GM21381 (cell line): ENCODE measurements around the gene RNF17.

Source experiments
- ATAC-seq: cut with Tn5 transposase; IDR thresholded peaks from one replicate; pipeline ENCODE4 v1.9.1; 2021; ENCODE audit warnings: mild to moderate bottlenecking, moderate library complexity; ENCODE audit not compliant: unreplicated experiment

RNF17 gene

GRCh38 chr13:24894277-24894971 lies 130.5 kb downstream of the RNF17 start:
- no peak for ATAC-seq

DNA sequence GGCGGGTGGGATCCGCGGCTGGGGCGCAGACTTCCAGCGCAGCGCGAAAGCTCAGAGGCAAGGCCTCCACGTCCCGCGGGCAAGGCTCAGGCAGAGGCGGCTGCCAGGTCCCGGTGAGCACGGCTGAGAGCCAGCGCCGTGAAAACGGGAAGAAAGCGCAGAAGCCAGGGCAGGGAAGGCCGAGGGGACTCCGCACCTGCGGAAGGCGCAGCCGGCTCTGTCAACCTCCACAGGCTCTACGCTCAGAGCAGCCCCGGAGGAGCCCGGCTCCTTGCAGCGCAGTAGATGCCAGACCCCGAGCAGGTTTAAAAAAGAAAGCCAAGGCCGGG lies 131.0 kb downstream of the RNF17 start:
- ATAC-seq = no peak

DNA sequence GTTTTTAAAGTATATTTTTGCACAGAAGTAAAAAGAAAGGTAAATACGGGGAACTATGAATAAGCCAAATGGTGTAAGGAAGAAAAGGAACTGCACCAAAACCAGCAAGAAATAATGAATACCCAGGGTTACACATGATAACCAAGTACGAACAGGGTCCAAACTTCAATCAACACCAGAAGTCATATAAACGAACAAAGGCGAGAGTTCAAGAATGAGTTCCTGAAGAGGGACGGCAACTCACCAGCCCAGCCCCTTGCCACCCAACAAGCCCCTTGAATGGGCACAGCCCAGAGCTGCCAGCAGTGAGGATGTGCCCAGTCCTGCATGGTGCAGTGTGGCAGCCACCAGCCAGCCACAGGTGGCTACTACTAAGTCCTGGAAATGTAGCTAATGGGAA lies 132.1 kb downstream of the RNF17 start:
- no peak for ATAC-seq

GRCh38 chr13:24897293-24897692 lies 133.3 kb downstream of the RNF17 start:
- ATAC-seq = no peak

DNA sequence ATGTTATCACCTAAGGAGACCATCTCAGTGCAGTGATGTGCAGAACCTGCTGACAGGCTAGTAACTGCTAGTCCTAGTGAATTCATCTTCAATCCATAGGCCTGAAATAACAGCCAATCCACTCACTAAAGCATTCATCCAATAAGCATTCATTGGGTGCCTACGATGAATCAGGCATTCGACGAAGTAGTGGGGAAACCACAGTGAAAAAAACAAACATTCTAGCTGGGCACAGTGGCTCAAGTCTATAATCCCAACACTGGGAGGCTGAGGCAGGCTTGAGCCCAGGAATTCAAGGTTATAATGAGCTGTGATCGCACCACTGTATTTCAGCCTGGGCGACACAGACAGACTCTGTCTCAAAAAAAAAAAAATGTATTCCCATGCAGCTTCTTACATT lies 135.6 kb downstream of the RNF17 start:
- ATAC-seq = no peak

DNA sequence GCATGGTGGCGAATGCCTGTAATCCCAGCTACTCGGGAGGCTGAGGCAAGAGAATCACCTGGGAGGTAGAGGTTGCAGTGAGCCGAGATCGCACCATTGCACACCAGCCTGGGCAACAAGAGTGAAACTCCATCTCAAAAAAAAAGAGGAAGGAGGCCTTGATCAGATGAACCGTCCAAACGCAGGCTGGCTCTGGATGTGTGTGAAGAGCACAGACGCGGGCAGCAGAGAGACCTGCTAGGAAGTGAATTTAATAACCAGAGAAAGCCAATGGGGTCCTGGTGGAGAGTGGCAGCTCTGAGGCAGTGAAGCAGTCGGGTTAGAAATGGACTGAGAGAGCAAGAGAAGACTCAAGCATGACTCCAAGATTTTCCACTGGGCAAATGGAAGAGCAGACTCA lies 136.5 kb downstream of the RNF17 start:
- ATAC-seq = no peak

GRCh38 chr13:24905242-24905641 lies 141.3 kb downstream of the RNF17 start:
- no peak for ATAC-seq

- ATAC-seq = no peak
Observed at GRCh38 chr13:24906268-24906667, 142.3 kb downstream of the RNF17 start.

DNA sequence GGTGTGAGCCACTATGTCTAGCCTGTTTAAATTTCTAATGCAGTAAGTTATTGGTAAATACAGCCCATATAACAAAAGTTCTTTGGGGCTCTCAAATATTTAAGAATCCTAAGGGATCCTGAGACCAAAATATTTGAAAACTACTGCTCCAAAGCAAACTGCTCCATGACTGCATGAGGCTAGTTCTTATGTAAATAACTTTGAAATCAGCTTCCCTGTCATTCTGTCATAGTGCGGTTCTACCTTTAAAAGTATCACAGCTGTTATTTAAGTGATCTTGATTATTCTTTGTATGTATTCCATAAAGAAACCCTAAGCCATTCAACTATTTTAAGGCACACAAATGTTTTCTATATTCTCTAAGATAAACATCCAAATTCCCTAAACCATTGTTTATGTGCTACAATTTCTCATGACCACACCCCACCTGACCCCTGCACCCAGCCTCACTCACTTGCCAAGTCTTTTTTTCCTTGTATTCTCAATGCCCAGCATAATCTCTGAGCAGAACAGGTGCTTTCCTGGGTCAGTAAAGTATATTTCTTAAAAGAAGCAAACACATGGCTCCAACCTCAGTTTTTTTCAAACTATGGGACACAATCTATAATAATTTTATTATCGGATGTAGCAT lies 146.6 kb downstream of the RNF17 start:
- no peak for ATAC-seq

DNA sequence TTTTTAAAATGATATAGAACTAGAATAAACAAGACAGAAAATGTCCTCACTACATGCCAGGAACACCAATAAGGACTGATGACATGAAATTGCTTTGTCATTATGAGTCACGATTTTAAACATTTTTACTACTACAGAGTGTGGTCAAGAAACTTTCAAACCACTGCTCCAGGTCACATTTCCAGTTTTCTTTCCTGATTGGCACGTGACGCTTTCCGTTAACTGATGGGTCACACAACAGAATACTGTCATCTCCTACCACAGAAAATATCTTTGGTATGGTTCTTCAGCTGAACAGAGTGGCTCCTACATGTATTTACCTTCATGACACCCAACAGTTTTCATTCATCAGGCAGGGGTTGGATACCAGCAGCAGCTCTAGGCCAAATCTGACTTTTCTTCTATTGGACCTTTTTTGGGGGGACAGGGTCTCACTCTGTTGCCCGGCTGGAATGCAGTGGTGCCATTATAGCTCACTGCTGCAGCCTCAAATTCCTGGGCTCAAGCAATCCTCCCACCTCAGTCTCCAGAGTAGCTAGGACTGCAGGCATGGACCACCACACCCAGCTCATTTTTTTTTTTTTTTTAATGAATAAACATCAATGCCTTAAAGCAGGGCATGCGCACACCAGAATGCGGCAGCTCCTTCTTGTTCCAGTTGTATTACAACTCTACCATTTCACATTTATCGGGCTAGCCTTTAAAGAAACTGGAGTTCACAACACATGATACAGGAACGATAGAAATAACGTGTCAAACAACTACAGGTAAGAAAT lies 147.4 kb downstream of the RNF17 start:
- ATAC-seq = no peak

DNA sequence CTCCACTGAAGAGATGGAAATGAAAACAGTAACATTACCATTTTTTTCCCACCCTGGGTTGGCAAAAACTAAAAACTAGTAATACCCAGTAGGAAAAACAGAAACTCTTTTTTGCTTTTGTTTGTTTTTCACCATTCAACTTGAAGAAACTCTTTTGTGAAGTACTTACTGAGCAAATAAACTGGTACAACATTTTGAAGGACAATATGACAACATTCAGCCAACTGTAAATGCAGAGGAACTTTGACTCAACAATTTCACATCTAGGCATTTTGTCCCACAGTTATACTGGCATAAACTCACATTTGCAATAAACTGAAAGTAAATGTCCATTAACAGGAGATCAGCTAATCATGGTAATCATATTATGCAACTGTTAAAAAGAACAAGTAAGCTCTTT lies 152.5 kb downstream of the RNF17 start:
- no peak for ATAC-seq

- ATAC-seq = no peak
Observed at GRCh38 chr13:24921003-24921402, 157.0 kb downstream of the RNF17 start.

DNA sequence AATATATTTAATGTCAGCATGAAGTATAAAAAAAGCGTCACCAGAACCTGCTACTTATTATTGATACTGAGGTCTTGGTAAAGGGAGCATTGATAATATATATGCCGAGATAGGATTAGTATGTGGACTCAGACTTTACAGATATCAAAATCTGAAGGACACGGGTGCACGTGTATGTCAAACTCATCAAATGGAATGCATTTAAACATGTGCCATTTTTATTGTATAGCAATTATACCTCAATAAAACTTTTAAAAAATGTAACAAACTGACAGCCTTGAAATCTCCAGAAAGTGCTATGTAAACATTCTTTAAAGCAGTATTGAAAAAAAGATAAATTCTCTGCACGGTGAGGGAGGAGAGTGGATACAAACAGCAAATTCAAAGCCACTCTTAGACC lies 157.9 kb downstream of the RNF17 start:
- no peak for ATAC-seq

- ATAC-seq = peak; percentile 21
Observed at GRCh38 chr13:24922387-24922744, 158.4 kb downstream of the RNF17 start.

DNA sequence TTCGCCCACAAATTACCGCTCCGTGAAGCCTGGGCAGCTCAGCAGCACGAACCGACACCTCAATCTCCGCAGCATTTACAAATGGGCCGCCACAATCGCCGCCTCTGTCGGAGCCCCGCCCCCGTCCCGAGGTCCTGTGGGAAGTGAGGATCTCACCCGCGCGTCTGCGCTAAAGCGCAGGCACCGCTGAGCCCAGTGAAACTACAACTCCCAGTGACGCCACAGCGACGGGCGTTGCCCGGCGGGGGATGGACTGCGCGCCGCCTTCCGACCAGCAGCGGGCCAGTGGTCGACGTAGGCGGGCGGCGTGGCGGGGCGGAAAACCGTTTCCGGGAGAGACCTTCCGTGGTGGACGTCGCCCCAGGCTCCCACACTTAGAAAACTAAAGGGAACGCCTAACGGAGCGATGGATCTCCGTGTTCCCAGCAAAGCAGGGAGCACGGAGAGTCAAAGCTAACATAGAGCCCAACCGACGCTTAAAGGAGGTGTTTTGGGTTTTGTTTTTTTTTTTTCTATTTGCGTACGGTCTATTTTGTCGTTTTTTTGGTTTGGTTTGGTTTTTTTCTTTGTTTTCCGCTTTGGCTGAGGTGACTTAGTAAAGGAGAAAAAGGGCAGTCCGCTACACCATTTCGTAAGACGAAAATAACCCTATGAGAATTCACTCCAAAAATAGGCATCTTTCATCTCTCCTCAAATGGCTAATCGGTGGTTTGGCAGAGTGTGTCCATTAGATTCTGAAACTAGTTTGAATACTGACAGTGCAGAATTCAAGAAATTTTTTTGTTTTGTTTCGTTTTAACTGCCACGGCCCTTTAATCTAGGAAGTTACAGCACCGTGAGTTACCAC lies 159.0 kb downstream of the RNF17 start:
- ATAC-seq = peak; percentile 90

DNA sequence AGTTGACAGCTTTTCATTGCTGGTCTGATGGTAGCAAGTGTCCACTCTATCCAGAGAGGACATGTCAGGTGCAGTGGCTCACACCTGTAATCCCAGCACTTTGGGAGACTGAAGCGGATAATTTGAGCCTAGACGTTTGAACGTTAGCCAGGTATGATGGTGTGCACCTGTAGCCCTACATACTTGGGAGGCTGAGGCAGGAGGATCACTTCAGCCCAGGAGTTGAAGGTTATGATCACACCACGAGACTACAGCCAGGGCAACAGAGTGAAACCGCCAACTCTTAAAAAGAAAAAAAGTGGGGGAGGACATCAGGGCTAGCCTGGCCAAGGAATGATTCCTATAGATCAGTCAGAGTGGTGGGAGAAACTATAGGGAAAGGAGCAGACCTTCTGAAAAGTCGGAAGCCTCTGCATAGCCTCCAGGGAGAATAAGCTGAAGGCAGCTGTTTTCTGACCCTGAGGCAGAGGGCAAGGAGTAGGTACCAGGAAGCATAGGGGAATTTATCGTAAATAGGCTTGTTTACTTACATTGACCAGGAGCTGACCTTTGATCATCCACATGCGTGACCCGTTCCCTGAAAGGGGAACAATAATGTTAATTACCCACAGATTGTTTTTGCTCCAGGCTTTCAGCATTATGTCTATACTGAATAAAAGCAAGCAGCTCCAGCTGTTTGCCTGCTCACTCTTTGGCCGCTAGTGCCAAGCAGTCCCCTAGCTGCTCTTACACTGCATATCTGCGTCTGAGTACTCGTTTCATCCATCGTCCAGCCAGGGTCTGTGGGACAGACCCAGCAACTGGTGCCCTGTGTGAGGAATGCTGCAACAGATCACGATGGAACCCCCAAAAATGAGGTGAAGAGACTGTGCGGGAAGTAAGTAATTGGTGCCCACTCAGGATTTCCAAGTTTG lies 161.6 kb downstream of the RNF17 start:
- ATAC-seq = no peak

DNA sequence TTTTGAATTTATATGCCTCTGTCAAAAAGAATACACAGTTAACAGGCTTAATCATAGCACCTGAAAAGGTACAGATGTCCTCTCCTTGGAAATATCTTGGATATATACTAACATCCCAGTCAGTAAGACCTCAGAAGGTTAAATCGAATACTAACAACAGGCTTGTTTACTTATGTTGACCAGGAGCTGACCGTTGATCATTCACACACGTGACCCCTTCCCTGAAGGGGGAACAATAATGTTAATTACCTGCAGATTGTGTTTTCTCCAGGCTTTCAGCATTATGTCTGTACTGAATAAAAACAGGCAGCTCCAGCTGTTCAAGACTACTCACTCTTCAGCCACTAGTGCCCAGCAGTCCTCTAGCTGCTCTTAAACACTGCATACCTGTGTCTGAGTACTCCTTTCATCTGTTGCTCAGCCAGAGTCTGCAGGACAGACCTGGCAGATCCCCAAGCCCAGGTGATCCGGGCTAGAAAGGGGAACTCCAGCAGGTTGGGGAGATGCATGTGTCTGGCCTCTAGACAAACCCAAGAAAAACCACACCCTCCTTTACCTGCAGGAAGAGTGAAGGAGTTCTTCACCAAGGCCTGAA lies 163.9 kb downstream of the RNF17 start:
- ATAC-seq = no peak

DNA sequence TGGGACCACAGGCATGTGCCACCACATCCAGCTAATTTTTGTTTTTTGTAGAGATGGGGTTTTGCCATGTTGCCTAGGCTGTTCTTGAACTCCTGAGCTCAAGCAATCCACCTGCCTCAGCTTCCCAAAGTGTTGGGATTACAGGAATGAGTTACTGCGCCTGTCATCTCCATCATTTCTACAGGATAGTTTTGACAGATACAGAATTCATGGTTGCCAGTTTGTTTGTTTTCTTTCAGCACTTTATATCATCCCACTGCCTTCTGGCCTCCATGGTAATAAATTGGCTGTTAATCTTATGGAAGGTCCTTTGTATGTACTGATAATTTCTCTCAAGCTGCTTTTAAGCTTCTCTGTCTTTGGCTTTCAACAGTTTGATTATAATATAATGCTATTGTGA lies 165.2 kb downstream of the RNF17 start:
- ATAC-seq = no peak
